Stimulated activated CD4-positive, alpha-beta T cell treated with anti-CD3 and anti-CD28 coated beads, Interleukin-12 subunit alpha, Interleukin-12 subunit beta, amount 100 ng/mL, for 4 hours (primary cell): ENCODE data around the gene BUB3.
"Not testable (repeated sequence)": the region's sequence is repeated elsewhere in the genome, so short reads cannot be mapped to it uniquely, and the experiment has no call there.

Source experiments
- DNase-seq: peaks from one replicate; pipeline ENCODE4 v3.0.0-alpha.2; 2020

The BUB3 gene

DNA sequence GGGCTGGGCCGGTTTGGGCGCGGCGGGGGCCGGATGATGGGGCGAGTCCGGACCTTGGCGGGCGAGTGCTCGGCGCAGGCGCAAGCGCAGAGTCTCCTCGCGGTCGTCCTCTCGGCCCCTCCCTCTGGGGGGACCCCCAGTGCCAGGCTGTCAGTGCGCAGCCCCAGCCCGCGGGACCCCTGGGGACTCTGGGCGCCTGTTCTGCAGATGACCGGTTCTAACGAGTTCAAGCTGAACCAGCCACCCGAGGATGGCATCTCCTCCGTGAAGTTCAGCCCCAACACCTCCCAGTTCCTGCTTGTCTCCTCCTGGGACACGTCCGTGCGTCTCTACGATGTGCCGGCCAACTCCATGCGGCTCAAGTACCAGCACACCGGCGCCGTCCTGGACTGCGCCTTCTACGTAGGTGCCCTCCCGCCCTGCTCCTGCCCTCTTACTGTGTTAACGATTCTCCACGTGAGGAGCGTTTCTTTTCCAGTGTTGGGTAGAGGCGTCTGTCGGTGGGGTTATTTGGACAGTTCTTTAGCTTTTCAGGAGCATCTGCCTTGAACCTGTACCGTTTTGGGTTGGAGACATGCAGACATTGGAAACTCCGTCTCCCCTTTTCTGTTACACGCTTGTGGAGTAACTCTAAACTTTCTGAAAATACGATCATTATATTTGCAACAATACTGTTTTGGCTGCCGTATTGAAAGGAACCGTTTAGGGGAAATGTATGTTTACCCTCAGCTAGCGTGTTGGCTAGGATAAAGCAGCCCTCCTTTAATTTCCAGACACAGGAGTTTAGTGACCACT lies 706 bp downstream of the BUB3 start:
- no peak for DNase-seq

DNA sequence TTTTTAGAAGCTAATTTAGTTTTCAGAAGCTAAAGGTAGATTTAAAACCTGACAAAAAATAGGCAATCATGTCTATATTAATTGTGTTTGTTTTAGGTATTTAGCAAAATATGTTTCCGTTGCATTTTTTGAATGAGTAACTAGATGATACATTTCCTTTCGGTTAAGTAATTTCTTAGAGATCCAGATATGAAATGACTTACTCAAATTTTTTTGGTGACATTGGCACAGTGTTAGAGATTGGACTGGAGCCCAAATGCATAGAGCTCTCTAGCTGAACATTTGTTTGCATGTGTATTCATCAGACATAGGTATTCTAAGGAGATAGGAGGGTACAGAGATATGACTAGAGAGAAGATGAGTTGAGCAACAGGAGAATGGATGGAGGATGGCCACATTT lies 1.9 kb downstream of the BUB3 start:
- no peak for DNase-seq

DNA sequence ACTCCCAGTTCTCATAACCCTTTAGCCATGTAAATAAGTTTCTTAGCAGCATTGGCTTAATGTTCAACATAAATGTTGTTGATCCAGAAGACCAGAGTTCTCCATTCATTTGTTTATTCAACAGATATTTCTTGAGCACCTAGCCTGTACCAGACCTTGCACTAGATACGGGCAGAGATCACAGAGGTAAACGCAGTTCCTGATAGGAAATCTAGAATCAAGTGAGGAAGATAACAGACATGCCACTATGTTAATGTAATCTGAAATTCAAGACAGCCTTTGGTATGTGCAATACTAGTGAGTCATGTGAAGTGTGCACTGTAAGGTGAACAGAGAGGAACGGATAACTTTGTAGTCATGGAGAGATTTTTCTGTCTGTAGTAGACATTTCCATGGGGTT lies 3.0 kb downstream of the BUB3 start:
- no peak for DNase-seq

DNA sequence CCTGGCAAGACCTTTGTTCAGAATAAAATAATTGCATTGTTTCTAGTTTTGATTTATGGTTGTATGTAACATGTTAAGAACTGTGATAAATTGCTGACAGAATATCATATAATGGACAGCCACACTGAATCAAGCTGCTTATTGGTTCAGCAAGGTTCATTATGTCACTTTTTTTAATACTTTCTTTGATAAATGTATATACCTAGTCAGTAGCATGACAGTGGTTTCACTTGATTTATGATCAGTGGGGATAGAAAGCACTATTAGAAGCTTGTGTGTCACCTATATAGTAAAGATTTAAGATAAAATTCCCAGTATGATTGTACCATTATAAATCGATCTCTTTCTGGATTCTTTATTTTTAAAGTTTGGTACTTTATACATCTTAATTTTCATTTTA lies 4.5 kb downstream of the BUB3 start:
- DNase-seq = no peak

DNA sequence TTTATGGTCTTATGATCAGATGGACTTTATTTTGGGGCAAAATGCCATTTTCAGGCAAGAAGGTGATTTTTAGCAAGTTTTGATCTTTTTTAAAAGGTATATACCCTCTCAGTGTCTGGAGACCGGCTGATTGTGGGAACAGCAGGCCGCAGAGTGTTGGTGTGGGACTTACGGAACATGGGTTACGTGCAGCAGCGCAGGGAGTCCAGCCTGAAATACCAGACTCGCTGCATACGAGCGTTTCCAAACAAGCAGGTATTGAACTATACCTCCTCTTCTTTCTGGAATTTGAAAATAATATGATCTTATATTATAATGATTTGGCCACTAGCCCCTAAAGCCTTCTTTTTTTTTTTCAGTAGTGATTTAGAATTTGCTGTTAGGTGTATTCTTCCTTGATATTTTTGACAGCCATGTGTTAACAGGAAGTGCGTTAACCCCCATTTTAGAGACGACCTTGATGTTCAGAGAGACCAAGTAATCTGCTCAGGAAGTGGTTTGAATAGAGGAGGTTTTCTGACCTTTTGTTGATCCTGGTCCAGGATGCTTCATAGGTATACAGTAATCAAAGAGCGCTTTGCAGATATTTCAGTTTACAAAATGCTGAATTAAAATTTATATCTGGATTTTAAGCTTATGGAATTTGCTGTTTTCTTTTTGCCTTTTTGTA lies 6.2 kb downstream of the BUB3 start:
- no peak for DNase-seq

DNA sequence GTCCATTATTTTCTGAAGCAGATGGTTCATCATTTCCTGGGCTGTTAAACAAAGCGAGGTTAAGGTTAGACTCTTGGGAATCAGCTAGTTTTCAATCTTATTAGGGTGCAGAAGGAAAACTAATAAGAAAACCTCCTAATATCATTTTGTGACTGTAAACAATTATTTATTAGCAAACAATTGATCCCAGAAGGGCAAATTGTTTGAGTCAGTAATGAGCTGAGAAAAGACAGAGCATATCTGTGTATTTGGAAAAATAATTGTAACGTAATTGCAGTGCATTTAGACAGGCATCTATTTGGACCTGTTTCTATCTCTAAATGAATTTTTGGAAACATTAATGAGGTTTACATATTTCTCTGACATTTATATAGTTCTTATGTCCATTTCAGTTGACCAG lies 10.1 kb downstream of the BUB3 start:
- no peak for DNase-seq

DNA sequence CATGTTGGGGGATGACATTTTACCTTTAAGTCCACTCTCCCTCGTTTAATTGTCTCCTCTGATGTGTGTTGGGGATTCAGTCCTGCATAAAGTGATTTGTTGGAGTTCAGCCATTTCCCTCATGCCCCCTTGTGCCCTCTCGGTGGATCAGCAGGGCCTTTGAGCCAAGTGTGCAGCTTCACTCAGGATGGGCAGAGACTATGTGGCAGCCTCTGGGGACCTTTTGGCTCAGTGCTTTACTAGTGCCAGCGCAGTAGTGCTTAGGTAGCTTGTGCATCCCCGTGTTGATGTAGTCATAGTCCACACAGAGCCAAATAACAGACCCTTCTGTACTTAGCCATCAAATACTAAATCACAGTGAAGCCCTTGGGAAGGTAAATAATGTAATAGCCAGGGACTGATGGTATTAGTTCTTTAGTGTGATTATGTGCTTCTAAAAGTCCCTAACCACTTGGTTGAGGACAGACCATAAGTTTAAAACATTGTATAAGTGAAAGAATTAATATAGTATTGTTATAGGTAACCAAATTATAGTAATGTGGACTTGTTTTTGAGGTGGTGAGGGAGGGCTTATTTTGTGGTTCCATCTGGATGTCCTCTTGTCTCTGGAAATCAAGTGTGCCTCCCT lies 11.4 kb downstream of the BUB3 start:
- no peak for DNase-seq

DNA sequence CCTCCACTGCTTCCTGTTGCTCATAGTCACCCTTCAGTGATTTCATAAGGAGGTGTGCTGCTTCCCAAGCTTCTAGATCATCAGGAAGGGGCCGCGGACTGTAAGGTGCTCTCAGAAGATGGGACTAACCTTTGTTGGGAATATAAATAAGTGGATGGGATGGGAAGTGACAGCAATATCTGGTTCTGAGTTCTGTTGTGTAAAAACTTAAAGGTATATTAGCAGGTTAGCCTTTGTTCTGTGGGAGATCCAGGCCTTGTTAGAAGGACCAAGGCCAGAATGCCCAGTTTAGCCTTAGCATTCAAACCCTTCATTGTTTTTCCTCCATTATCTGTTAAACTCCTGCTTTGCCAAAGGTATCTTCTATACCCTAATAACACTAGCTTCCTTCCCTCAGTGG lies 12.4 kb downstream of the BUB3 start:
- no peak for DNase-seq

DNA sequence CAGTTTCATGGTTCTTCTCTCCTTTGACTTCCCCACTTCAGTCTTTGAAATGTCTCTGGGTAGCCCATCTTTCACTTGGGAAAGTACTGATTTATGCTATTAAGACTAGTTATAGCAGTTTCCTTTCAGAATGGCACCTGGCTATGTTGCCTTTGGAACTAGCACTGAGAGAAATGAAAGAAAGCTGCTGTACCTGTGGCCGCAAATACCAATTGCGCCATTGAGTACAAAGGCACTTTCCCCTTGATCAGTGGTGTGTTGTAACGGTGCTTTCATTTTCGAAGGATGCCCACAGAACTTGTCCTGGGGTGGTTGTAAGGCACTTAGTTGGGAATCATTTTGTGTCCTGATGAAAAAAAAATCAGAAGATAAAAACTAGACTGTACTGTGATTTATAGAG lies 16.8 kb downstream of the BUB3 start:
- DNase-seq = no peak

DNA sequence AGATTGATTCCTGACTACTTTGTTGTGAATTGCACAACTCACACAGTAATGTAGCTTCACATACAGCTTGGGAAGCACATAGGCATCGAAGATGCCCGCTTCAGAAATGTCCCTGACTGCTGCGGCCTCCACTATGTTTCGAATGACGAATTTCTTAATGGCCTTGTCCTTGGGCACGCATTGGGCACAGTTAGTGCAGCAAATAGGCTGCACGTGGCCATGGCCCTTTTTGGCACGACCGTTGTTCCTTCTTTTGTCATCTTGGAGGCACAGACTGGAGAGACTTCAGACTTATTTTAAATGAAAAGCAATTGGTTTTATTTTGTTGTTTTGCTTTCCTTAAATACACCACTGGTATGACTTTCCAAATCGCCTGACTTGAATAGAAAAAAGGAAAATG lies 17.4 kb downstream of the BUB3 start:
- DNase-seq = not testable (repeated sequence)

DNA sequence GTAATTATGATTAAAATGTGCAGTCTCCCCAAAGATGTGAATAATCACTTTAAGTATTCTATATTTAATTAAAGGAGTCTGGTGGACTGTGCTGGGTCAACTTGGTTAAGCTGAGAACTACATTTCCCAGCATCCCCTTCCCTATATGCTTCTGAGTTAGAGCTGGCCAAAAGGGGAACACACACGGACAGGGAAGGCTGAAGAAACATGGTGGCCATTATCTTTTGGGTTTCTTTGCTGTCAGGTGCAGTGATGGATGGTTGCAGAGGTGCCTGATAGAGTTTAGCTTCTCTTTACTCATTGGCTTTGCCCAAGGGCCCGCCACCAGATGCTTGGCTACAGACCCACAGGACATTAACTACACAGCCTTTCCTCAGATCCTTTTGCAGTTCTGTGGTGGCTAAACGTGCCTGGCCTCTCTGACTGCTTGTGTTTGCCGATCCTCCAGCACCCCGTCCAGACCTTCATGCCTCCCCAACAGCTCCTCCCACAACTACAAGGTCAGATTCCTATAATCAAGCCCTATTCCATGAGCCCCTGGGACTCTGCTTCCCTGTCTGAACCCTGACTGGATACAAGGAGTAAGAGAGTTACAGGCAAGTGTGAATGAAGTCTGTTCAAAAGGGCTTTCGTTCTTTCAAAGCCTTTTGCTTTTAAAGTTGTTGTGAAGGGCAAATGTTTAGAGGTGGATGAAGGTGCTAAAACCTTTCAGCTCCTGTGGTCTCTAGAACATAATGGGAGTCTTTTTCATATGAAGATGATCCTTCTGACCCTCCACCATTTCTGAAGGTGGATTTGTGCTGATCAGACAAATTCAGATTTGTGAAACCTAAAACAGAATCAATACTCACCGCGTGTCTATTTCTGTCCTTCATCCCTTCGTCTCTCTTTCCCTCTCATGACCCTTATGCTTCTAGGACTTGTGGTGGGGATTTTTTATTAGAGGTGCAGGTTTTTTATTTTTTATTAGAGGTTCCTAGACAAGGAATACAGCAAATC lies 21.5 kb downstream of the BUB3 start:
- no peak for DNase-seq

DNA sequence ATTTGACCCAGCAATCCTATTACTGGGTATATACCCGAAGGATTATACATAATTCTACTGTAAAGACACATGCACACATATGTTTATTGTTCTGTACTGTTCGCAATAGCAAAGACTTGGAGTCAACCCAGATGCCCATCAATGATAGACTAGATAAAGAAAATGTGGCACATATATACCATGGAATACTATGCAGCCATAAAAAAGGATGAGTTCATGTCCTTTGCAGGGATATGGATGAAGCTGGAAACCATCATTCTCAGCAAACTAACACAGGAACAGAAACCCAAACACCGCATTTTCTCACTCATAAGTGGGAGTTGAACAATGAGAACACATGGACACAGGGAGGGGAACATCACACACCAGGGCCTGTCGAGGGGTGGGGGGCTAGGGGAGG lies 24.2 kb downstream of the BUB3 start:
- not testable (repeated sequence) for DNase-seq

DNA sequence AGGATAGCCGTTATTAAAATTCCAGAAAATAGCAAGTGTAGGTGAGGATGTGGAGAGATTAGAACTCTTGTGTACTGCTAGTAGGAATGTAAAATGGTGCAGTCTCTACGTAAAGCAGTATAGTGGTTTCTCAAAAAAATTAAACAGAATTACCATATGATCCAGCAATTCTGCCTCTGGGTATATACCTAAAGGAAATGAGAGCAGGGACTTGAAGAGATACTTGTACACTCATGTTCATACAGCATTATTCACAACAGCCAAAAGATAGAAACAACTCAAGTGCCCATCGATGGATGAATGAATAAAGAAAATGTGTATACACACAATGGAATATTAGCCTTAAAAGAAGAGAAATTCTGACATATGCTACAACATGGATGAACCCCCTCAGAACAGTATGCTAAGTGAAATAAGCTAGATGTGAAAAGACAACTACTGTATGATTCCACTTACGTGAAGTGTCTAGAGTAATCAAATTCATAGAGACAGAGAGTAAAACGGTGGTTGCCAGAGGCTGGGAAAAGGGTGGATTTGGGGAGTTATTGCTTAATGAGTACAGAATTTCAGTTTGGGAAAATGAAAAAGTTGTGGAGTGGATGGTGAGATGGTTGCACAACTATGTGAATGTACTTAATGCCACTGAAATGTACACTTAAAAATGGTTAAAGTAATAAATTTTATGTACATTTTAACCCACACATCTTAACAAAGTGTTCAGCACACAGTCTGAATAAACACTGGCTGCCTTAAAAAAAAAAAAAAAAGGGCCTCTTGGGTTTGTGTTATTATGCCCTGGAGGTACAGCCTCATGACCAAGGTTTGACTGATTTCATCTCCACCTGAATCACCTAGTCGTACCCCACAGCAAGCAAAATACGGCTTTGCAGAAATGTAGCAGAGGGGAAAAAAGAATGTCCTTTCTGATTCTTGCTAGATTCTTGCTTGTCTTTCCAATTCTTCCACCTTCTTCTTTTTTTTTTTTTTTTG lies 26.2 kb downstream of the BUB3 start:
- no peak for DNase-seq

DNA sequence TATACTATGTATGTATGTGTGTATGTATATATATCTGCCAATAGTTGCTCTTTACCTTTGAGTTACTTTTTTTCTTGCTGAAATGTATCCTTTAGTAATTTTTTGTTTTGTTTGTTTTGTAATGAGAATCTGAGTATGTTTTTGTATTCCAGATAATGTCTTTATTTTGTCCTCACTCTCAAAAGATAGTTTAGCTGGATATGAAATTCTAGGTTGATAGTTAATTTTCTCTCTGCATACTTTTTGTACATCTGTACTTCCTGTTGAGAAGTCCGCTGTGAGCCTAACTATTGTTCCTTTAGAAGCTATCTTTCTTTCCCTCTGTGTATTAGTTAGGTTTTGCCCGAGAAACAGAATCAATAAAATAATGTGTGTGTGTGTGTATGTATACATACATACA lies 29.5 kb downstream of the BUB3 start:
- no peak for DNase-seq

DNA sequence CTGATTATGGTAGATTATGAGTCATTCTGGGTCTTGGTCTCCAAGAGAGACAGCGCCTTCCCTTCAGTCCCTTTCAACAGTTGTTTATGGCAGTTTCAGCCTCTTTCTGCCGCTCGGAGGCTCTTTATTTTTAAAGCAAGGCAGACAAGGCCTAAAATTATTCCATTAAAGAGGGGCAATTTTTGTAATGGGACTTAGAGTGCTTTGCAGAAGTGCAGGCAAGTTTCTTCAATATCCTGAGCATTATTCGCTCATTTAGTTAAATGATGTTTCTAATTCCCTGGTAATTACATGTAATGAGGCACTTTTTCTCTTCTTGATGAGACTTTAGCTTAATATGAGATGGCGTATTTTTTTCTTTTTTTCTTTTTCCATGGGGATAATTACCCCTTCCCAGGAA lies 33.6 kb downstream of the BUB3 start:
- no peak for DNase-seq

DNA sequence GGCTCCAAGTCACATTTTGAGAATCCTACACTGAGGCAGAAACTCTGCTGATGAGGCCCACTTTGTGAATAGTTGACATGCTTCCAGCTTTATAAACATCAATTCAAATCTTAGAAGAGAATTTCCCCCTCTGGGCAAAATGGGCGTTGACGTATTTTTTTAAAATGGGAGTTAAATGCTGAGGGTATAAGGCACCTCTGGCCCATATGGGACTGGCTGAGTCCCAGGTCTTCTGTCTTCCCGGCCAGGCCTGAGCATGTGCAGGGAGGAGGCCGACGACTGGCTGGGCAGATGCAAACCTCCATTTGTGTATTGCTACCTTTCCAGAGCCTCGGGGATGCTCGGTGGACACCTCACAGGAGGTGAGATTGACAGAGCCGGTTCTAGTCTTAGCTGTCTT lies 37.7 kb downstream of the BUB3 start:
- no peak for DNase-seq

DNA sequence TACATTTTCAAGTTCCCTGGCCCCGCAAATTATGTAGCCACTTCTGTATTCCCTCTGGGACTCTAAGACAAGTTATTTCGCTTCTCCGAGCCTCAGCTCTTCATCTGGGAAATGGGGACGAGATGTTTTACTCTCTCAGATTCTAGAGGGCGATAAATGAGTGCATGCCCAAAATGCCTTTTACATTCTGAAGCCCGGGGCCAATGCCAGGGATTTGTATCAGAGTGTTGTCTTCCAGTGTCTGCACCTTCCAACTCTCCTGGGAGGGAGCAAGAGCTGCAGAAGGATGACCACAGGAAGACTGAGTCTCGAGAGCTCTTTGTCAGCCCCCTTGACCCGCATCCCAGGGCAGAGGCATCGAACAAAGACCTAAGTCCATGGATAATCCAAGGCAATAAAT lies 39.9 kb downstream of the BUB3 start:
- no peak for DNase-seq

DNA sequence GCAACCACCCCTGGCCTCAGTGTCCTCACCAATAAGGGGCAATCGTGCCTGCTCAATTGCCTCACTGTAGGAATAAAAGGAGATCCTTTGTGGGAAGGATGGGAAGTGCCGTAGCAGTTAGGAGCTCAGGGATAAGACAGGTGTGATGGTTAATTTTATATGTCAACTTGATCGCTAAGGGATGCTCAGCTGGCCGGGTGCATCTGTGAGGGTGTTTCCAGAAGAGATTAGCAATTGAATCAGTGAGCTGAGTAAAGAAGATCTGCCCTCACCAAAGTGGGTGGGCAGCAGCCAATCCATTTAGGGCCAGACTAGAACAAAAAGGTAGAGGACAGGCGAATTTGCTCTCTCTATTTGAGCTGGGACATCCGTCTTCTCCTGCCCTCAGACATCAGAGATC lies 46.3 kb downstream of the BUB3 start:
- no peak for DNase-seq

DNA sequence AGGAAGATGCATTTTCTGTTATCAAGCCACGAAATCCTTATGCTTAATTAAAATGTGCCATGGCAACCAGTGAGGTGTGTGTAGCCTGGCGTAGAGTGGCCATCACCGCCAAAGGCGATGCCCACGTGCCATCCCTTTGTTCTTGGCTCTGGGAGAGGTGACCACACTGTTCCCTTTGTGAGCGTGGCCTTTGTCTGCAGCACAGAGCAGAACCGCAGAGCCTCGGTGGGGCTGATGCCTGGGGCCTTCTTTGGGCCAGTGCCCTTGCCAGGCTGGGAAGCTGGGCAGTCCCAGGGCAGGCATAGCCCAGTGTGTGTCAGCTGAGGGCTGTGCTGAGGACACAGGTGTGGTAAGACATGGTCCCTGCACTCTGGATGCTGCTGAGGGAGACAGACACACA lies 48.3 kb downstream of the BUB3 start:
- DNase-seq = no peak

DNA sequence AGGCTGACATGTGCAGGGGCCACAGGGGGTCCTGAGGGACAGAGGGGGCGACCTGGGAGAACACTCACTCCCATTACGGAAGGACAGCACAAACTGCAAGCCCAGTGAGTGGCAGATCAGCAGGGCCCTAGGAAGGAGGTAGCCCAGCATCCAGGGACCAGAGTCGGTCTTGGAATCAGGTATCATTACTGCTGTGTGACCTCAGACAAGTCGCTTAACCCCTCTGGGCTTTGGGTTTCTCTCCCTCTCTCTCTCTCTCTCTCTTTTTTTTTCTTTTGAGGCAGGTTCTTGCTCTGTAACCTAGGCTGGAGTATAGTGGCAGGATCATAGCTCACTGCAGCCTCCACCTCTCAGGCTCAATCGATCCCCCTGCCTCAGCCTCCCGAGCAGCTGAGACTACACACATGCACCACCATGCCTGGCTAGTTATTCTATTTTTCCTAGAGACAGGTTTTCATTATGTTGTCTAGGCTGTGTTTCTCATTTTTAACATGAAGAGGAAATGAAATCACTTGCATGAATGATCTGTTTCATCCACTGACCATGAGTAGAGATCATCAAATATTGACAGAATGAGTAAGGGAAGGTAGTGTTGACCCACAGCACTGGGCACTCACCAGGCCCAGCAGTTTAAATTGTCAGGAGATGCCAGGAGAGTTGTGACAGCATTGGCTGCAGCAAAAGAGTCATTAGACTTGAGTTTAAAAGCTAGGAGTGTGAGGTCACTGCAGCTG lies 49.4 kb downstream of the BUB3 start:
- DNase-seq = no peak

DNA sequence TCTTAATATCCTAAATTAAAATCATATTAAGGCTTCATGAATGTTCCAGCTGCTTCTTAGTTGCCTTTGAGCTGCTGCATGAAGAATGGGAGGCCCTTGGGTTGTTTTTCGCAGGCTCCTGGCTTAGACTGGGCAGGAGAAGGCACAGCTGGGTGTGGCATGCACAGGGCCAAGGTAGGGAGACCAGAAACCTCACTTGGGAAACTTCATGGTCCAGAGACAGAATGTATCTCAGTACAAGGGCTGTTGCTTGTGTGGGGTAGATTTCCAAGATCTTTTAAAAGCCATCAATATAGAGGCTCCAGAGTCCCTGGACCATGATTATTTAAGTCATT lies 49.9 kb downstream of the BUB3 start:
- DNase-seq = no peak
